Parathyroid adenoma (tissue), 2 donors: ENCODE measurements around the gene OXCT1.

Experiments used
- H2AFZ ChIP-seq: fragments of 300-600 bp; sonication (generic); one replicate; pipeline ENCODE4 v1.7.0; 2017; ENCODE audit warnings: antibody characterized with exemption, mild to moderate bottlenecking
- H3K27ac ChIP-seq: fragments of 300-600 bp; sonication (generic); one replicate; pipeline ENCODE4 v1.7.0; 2017
- H3K27me3 ChIP-seq: fragments of 300-600 bp; sonication (generic); one replicate; pipeline ENCODE4 v1.7.0; 2017; ENCODE audit warnings: low read length; ENCODE audit not compliant: control insufficient read depth, insufficient read depth
- H3K36me3 ChIP-seq: fragments of 300-600 bp; sonication (generic); one replicate; pipeline ENCODE4 v1.7.0; 2017; ENCODE audit warnings: low read length; ENCODE audit not compliant: control insufficient read depth, insufficient read depth
- H3K4me1 ChIP-seq: fragments of 300-600 bp; sonication (generic); one replicate; pipeline ENCODE4 v1.7.0; 2017; ENCODE audit warnings: control low read depth
- H3K4me2 ChIP-seq: fragments of 300-600 bp; sonication (generic); one replicate; pipeline ENCODE4 v1.7.0; 2017; ENCODE audit warnings: low read length
- H3K4me3 ChIP-seq: fragments of 300-600 bp; sonication (generic); one replicate; pipeline ENCODE4 v1.7.0; 2017; ENCODE audit warnings: low read depth, low read length
- H3K79me2 ChIP-seq: fragments of 300-600 bp; sonication (generic); one replicate; pipeline ENCODE4 v1.7.0; 2017; ENCODE audit warnings: control low read depth
- H3K9ac ChIP-seq: fragments of 300-600 bp; sonication (generic); one replicate; pipeline ENCODE4 v1.7.0; 2017; ENCODE audit warnings: mild to moderate bottlenecking
- H3K9me3 ChIP-seq: fragments of 300-600 bp; sonication (generic); one replicate; pipeline ENCODE4 v1.7.0; 2017; ENCODE audit warnings: low read length; ENCODE audit not compliant: control insufficient read depth
- CTCF ChIP-seq: fragments of 300-600 bp; sonication (generic); IDR thresholded peaks from one replicate; pipeline ENCODE4 v1.7.0; 2017; ENCODE audit warnings: antibody characterized with exemption, mild to moderate bottlenecking
- donor health status: primary hyperparathyroidism.

The OXCT1 gene

GRCh38 chr5:41903892-41904799 lies 33.9 kb upstream of the OXCT1 start, which contains the start of gene RIMOC1:
Gene RIMOC1, plus strand, starts transcription at chr5:41904344. Its CDS starts 24 bp downstream, at chr5:41904368.
- Histone ChIP-seq H3K9ac (peak within 1 kb of the TSS; percentile 74), H3K36me3 (no peaks in the 10 kb centered on the region), H2AFZ (peak within 1 kb of the TSS; percentile 91), H3K4me1 (peaks cover 7% of the 10 kb centered on the region), H3K4me2 (peak within 1 kb of the TSS; percentile 81), H3K4me3 (peak within 1 kb of the TSS; percentile 97), H3K27ac (peak within 1 kb of the TSS; percentile 75), H3K79me2 (peaks cover 10% of the 10 kb centered on the region), H3K27me3 (no peaks in the 10 kb centered on the region), H3K9me3 (no peaks in the 10 kb centered on the region)
- no peak for TF ChIP-seq CTCF

GRCh38 chr5:41903382-41903891 lies 33.2 kb upstream of the OXCT1 start:
- Histone ChIP-seq H3K4me2 (peak overlapping the region; percentile 81), H3K79me2 (peaks cover 10% of the 10 kb centered on the region), H3K9me3 (no peaks in the 10 kb centered on the region), H3K9ac (no peak overlapping the region), H2AFZ (peak overlapping the region; percentile 80), H3K27me3 (no peaks in the 10 kb centered on the region), H3K27ac (peak overlapping the region; percentile 75), H3K36me3 (no peaks in the 10 kb centered on the region), H3K4me3 (peak overlapping the region; percentile 97), H3K4me1 (peaks cover 7% of the 10 kb centered on the region)
- TF ChIP-seq CTCF: no peak

GRCh38 chr5:41896230-41896629 lies 26.0 kb upstream of the OXCT1 start:
- no peaks in the 10 kb centered on the region for H3K27me3 ChIP-seq
- H3K4me1 ChIP-seq: no peaks in the 10 kb centered on the region
- H3K4me2 ChIP-seq: no peak overlapping the region
- H3K79me2 ChIP-seq: no peaks in the 10 kb centered on the region
- no peak overlapping the region for H2AFZ ChIP-seq
- no peak for TF ChIP-seq CTCF
- no peak overlapping the region for H3K9ac ChIP-seq
- H3K4me3 ChIP-seq: no peak overlapping the region
- no peaks in the 10 kb centered on the region for H3K36me3 ChIP-seq
- no peaks in the 10 kb centered on the region for H3K9me3 ChIP-seq
- H3K27ac ChIP-seq: no peak overlapping the region

- H3K36me3 ChIP-seq: no peaks in the 10 kb centered on the region
- no peaks in the 10 kb centered on the region for H3K4me1 ChIP-seq
- H3K27me3 ChIP-seq: no peaks in the 10 kb centered on the region
- no peak overlapping the region for H2AFZ ChIP-seq
- H3K27ac ChIP-seq: no peak overlapping the region
- no peaks in the 10 kb centered on the region for H3K9me3 ChIP-seq
- no peak for TF ChIP-seq CTCF
- H3K9ac ChIP-seq: no peak overlapping the region
- H3K4me3 ChIP-seq: no peak overlapping the region
- no peak overlapping the region for H3K4me2 ChIP-seq
- H3K79me2 ChIP-seq: no peaks in the 10 kb centered on the region
Measured at GRCh38 chr5:41893074-41893851, 23.0 kb upstream of the OXCT1 start.
